Measurements from ENCODE around the gene TMED7. TPM values are rescaled to one million over a fixed set of nuclear protein-coding genes. Genes with fewer than 3 reads are reported as not detected.

TMED7 gene
- total and polyA plus RNA-seq, 2 of the 4 experiments (the other 2 are of a cell fraction) = 75.6 to 86.7 TPM

- Histone ChIP-seq H3K23ac (ENCODE audit: low read depth, low read length) (no peak overlapping the region), H3K4me1 (ENCODE audit: control insufficient read depth, insufficient read depth, low read length) (no peaks in the 10 kb centered on the region), H2AFZ (replicated peaks; ENCODE audit: low read length, poor library complexity) (no peak overlapping the region), H3K14ac (replicated peaks; ENCODE audit: low read depth, low read length) (no peak overlapping the region), H4K5ac (ENCODE audit: low read depth, low read length) (no peak overlapping the region), H2AK5ac (ENCODE audit: low read depth, low read length) (no peak overlapping the region), H3K18ac (ENCODE audit: low read depth, low read length) (no peak overlapping the region), H3K36me3 (ENCODE audit: control insufficient read depth, insufficient read depth, low read length) (no peaks in the 10 kb centered on the region), H2BK120ac (ENCODE audit: low read depth, low read length) (no peak overlapping the region), H2BK15ac (ENCODE audit: low read depth, low read length) (no peak overlapping the region), H3K9ac (ENCODE audit: low read depth, low read length) (no peak overlapping the region), H3K27me3 (ENCODE audit: control insufficient read depth, insufficient read depth, low read length) (peaks cover 4% of the 10 kb centered on the region), H2BK5ac (ENCODE audit: low read depth, low read length, poor library complexity, severe bottlenecking) (no peak overlapping the region), H3K4ac (ENCODE audit: low read depth, low read length) (no peak overlapping the region), H4K91ac (ENCODE audit: insufficient read depth, low read depth, low read length) (no peak overlapping the region), H2BK20ac (ENCODE audit: low read depth, low read length) (no peak overlapping the region), H4K20me1 (ENCODE audit: insufficient read depth, low read length) (no peaks in the 10 kb centered on the region), H3K9me3 (ENCODE audit: control insufficient read depth, insufficient read depth, low read length) (no peaks in the 10 kb centered on the region), H2AK9ac (replicated peaks; ENCODE audit: low read depth, low read length, poor library complexity) (no peak overlapping the region), H3K27ac (ENCODE audit: insufficient read depth, low read length) (no peak overlapping the region), H3K4me3 (ENCODE audit: insufficient read depth, low read depth, low read length) (no peak overlapping the region), H3K4me2 (ENCODE audit: low read depth, low read length) (no peak overlapping the region), H4K8ac (ENCODE audit: low read depth in 2 of 2, low read length in 2 of 2) (no peak overlapping the region), H3K9me1 (ENCODE audit: insufficient read depth, low read length) (no peaks in the 10 kb centered on the region), H3K56ac (ENCODE audit: extremely low read depth, insufficient read depth, low read length) (no peak overlapping the region), H3K79me1 (ENCODE audit: low read depth in 1 of 2, low read length in 2 of 2) (no peaks in the 10 kb centered on the region)
- POLR2A ChIA-PET (ENCODE audit: unreplicated experiment) = no interaction called here
- BruUV-seq (replicated peaks) = no TSS peak
- WGBS, 2 experiments (ENCODE audit: extremely low coverage in 2 of 2, insufficient read length in 1 of 2) = no CpG with 5 or more reads among the region's 4 CpGs
- no peak for TF ChIP-seq RAD21 (IDR thresholded peaks at IDR 0.05; ENCODE audit: low read length)
- TF ChIP-seq CHD1 (IDR thresholded peaks at IDR 0.05; ENCODE audit: low read depth, low read length) = no peak
- TF ChIP-seq USF2 (IDR thresholded peaks at IDR 0.05; ENCODE audit: low read depth, low read length) = no peak
- TF ChIP-seq MAFK (IDR thresholded peaks at IDR 0.05; ENCODE audit: low read depth, low read length) = no peak
- TF ChIP-seq ELK1 (IDR thresholded peaks at IDR 0.05; ENCODE audit: borderline replicate concordance, low read depth, low read length) = no peak
- no peak for TF ChIP-seq FOS (IDR thresholded peaks at IDR 0.05; ENCODE audit: low read depth, low read length)
- no peak for TF ChIP-seq CTCF (conservative IDR thresholded peaks at IDR 0.05; ENCODE audit: low read depth, low read length)
- no peak for TF ChIP-seq MAZ (IDR thresholded peaks at IDR 0.05; ENCODE audit: borderline replicate concordance, low read depth, low read length)
- TF ChIP-seq RCOR1 (IDR thresholded peaks at IDR 0.05; ENCODE audit: insufficient replicate concordance, low read length) = no peak
- no peak for TF ChIP-seq POLR2A (IDR thresholded peaks at IDR 0.05; ENCODE audit: low read depth, low read length)
- TF ChIP-seq RFX5 (IDR thresholded peaks at IDR 0.05; ENCODE audit: low read depth, low read length) = no peak
- CTCF ChIA-PET = no interaction called here
- dilution Hi-C loops (cut with HindIII; ENCODE audit: low sequenced_read_pairs, unreplicated experiment) (no loop called here), in situ Hi-C loops (cut with MboI; ENCODE audit: low sequenced_read_pairs) (no loop called here), intact Hi-C loops (cut with micrococcal nuclease) (no loop called here)
- DNase-seq (no peak), ATAC-seq (ENCODE audit: low read depth) (no peak)
Measured at GRCh38 chr5:115637507-115637906, 11.7 kb upstream of the TMED7 start.
